Activated T-helper 1 cell treated with anti-CD3 and anti-CD28 coated beads, Interleukin-12 subunit alpha, Interleukin-12 subunit beta, Interleukin-2, Interleukin-4 antibody, amounts not matched to agents 30 ng/mL and 10 ng/mL and 1 ng/mL, durations not matched to agents 14 hours and 24 hours and 36 hours (primary cell): ENCODE results near the gene ITPA. TPM values are rescaled to one million over a fixed set of nuclear protein-coding genes. Genes with fewer than 3 reads are reported as not detected.

Experiments used
- DNase-seq: peaks from one replicate; pipeline ENCODE4 v3.0.0; 2021; ENCODE audit warnings: low spot score
- H3K27ac Mint-ChIP-seq: one replicate; pipeline ENCODE4 v1.8.0; 2021; ENCODE audit warnings: mild to moderate bottlenecking, mixed read lengths
- H3K27me3 Mint-ChIP-seq: one replicate; pipeline ENCODE4 v1.8.0; 2022; ENCODE audit warnings: mild to moderate bottlenecking, moderate library complexity, mixed read lengths; ENCODE audit not compliant: insufficient read depth
- H3K36me3 Mint-ChIP-seq: one replicate; pipeline ENCODE4 v1.8.0; 2021; ENCODE audit warnings: low read depth, mixed read lengths
- H3K4me1 Mint-ChIP-seq: one replicate; pipeline ENCODE4 v1.8.0; 2021; ENCODE audit warnings: low read depth, mixed read lengths
- H3K4me3 Mint-ChIP-seq: one replicate; pipeline ENCODE4 v1.8.0; 2021; ENCODE audit warnings: mild to moderate bottlenecking, moderate library complexity, mixed read lengths
- H3K9me3 Mint-ChIP-seq: one replicate; pipeline ENCODE4 v1.8.0; 2021; ENCODE audit warnings: mixed read lengths
- intact Hi-C: fragments of 100-400 bp; cut with micrococcal nuclease; formaldehyde crosslinking; loops from one replicate; pipeline ENCODE4 v1.15.1; 2024
- total RNA-seq: library from RNA; stranded (reverse); gene quantifications from 2 replicates; pipeline ENCODE4 v1.2.3, GENCODE V29; 2022

The ITPA gene
- total RNA-seq, 1 donor from 2014 or later: 96.0 TPM

- no peaks in the 10 kb centered on the region for H3K36me3 Mint-ChIP-seq
- no peaks in the 10 kb centered on the region for H3K9me3 Mint-ChIP-seq
- no peak overlapping the region for H3K27ac Mint-ChIP-seq
- DNase-seq: no peak
- peaks cover 39% of the 10 kb centered on the region for H3K27me3 Mint-ChIP-seq
- H3K4me3 Mint-ChIP-seq: no peak overlapping the region
- no peaks in the 10 kb centered on the region for H3K4me1 Mint-ChIP-seq
- intact Hi-C loops: no loop called here
Measured at GRCh38 chr20:3168079-3168828, 41.0 kb upstream of the ITPA start.

- H3K27ac Mint-ChIP-seq: no peak overlapping the region
- H3K27me3 Mint-ChIP-seq: peaks cover 39% of the 10 kb centered on the region
Measured at GRCh38 chr20:3168829-3169590, 40.3 kb upstream of the ITPA start.

GRCh38 chr20:3171391-3172125 lies 37.7 kb upstream of the ITPA start:
- Mint-ChIP-seq H3K4me3 (peak overlapping the region; percentile 84), H3K36me3 (peaks cover 5% of the 10 kb centered on the region), H3K9me3 (no peaks in the 10 kb centered on the region), H3K27me3 (peaks cover 55% of the 10 kb centered on the region), H3K27ac (no peak overlapping the region), H3K4me1 (peaks cover 12% of the 10 kb centered on the region)
- intact Hi-C loops: no loop called here
- DNase-seq: no peak

More at GRCh38 chr20:3168829-3169590, 40.3 kb upstream of the ITPA start:
- no peaks in the 10 kb centered on the region for H3K9me3 Mint-ChIP-seq
- H3K4me3 Mint-ChIP-seq: no peak overlapping the region
- H3K36me3 Mint-ChIP-seq: no peaks in the 10 kb centered on the region
- DNase-seq: no peak
- peaks cover 3% of the 10 kb centered on the region for H3K4me1 Mint-ChIP-seq
- intact Hi-C loops: no loop called here

- Mint-ChIP-seq H3K36me3 (peaks cover 5% of the 10 kb centered on the region), H3K27ac (no peak overlapping the region), H3K4me1 (peaks cover 12% of the 10 kb centered on the region), H3K4me3 (peak overlapping the region; percentile 84), H3K9me3 (no peaks in the 10 kb centered on the region), H3K27me3 (peaks cover 52% of the 10 kb centered on the region)
- no peak for DNase-seq
- intact Hi-C loops: no loop called here
Measured at GRCh38 chr20:3172126-3172932, 37.0 kb upstream of the ITPA start.

GRCh38 chr20:3172933-3173609 lies 36.2 kb upstream of the ITPA start, which contains the start of gene LZTS3:
Gene LZTS3, minus strand, starts transcription at chr20:3173549. Its CDS starts 6,386 bp downstream, at chr20:3167163.
- H3K27ac Mint-ChIP-seq: no peak within 1 kb of the TSS
- H3K9me3 Mint-ChIP-seq: no peaks in the 10 kb centered on the region
- H3K4me1 Mint-ChIP-seq: peaks cover 12% of the 10 kb centered on the region
- H3K27me3 Mint-ChIP-seq: peaks cover 50% of the 10 kb centered on the region
- intact Hi-C loops: loop anchor here (1.0 kb wide), 4 partner anchors 14 to 235 kb away; partner anchors contain the start of genes DDRGK1, FASTKD5, ITPA and UBOX5
- peak; percentile 77 for DNase-seq
- H3K36me3 Mint-ChIP-seq: peaks cover 5% of the 10 kb centered on the region
- H3K4me3 Mint-ChIP-seq: peak within 1 kb of the TSS; percentile 85

- Mint-ChIP-seq H3K36me3 (peaks cover 5% of the 10 kb centered on the region), H3K9me3 (no peaks in the 10 kb centered on the region), H3K27me3 (peaks cover 44% of the 10 kb centered on the region), H3K27ac (no peak overlapping the region), H3K4me1 (peaks cover 12% of the 10 kb centered on the region), H3K4me3 (peak overlapping the region; percentile 85)
- intact Hi-C loops: loop anchor here (1.0 to 2.0 kb wide), 5 partner anchors 15 to 234 kb away; partner anchors contain the start of genes DDRGK1, FASTKD5, ITPA and SLC4A11
- peak; percentile 86 for DNase-seq
Measured at GRCh38 chr20:3173610-3174441, 35.5 kb upstream of the ITPA start.

GRCh38 chr20:3174442-3175261 lies 34.6 kb upstream of the ITPA start:
- Mint-ChIP-seq H3K4me1 (peaks cover 12% of the 10 kb centered on the region), H3K36me3 (peaks cover 5% of the 10 kb centered on the region), H3K4me3 (peak overlapping the region; percentile 85), H3K9me3 (no peaks in the 10 kb centered on the region), H3K27me3 (peaks cover 36% of the 10 kb centered on the region), H3K27ac (no peak overlapping the region)
- no peak for DNase-seq
- intact Hi-C loops: loop anchor here (2.0 kb wide), 1 partner anchor 64 kb away; the partner anchor contains the start of gene SLC4A11

- peaks cover 12% of the 10 kb centered on the region for H3K4me1 Mint-ChIP-seq
- no peak for DNase-seq
- H3K27me3 Mint-ChIP-seq: peaks cover 36% of the 10 kb centered on the region
- peaks cover 5% of the 10 kb centered on the region for H3K36me3 Mint-ChIP-seq
- H3K9me3 Mint-ChIP-seq: no peaks in the 10 kb centered on the region
- H3K4me3 Mint-ChIP-seq: peak overlapping the region; percentile 1
- H3K27ac Mint-ChIP-seq: no peak overlapping the region
- intact Hi-C loops: loop anchor here (2.0 kb wide), 1 partner anchor 64 kb away; the partner anchor contains the start of gene SLC4A11
Measured at GRCh38 chr20:3175270-3175669, 34.0 kb upstream of the ITPA start.

GRCh38 chr20:3177746-3178485 lies 31.4 kb upstream of the ITPA start:
- no peaks in the 10 kb centered on the region for H3K9me3 Mint-ChIP-seq
- peaks cover 16% of the 10 kb centered on the region for H3K27me3 Mint-ChIP-seq
- intact Hi-C loops: no loop called here
- H3K4me3 Mint-ChIP-seq: no peak overlapping the region
- peaks cover 5% of the 10 kb centered on the region for H3K36me3 Mint-ChIP-seq
- H3K27ac Mint-ChIP-seq: no peak overlapping the region
- DNase-seq: no peak
- H3K4me1 Mint-ChIP-seq: peaks cover 12% of the 10 kb centered on the region

- no peaks in the 10 kb centered on the region for H3K9me3 Mint-ChIP-seq
- H3K27me3 Mint-ChIP-seq: peaks cover 6% of the 10 kb centered on the region
- no peaks in the 10 kb centered on the region for H3K36me3 Mint-ChIP-seq
- H3K4me3 Mint-ChIP-seq: no peak overlapping the region
- H3K4me1 Mint-ChIP-seq: no peaks in the 10 kb centered on the region
- DNase-seq: no peak
- no peak overlapping the region for H3K27ac Mint-ChIP-seq
- intact Hi-C loops: no loop called here
Measured at GRCh38 chr20:3180319-3180718, 29.0 kb upstream of the ITPA start.
